Hematopoietic multipotent progenitor cell (in vitro differentiated cells): ENCODE results near the gene PLEKHA1. TPM values are rescaled to one million over a fixed set of nuclear protein-coding genes. Genes with fewer than 3 reads are reported as not detected.

Experiments
- DNase-seq, 3 donors: peaks; one replicate each; pipeline ENCODE4 v3.0.0-alpha.2; 2011 to 2015; ENCODE audit warnings: low read depth in 2 of 3, low spot score in 2 of 3
- small RNA-seq: library from RNA; depleted of rRNA; stranded (forward); fragments of <200 nt; gene quantifications from one replicate; pipeline ENCODE3, GENCODE V24; 2012
- total RNA-seq: library from RNA; depleted of rRNA; stranded (reverse); fragments of >200 nt; gene quantifications from one replicate; pipeline ENCODE4 v1.2.3, GENCODE V29; 2012

Gene PLEKHA1
- total RNA-seq, 1 donor = 3.0 TPM

DNA sequence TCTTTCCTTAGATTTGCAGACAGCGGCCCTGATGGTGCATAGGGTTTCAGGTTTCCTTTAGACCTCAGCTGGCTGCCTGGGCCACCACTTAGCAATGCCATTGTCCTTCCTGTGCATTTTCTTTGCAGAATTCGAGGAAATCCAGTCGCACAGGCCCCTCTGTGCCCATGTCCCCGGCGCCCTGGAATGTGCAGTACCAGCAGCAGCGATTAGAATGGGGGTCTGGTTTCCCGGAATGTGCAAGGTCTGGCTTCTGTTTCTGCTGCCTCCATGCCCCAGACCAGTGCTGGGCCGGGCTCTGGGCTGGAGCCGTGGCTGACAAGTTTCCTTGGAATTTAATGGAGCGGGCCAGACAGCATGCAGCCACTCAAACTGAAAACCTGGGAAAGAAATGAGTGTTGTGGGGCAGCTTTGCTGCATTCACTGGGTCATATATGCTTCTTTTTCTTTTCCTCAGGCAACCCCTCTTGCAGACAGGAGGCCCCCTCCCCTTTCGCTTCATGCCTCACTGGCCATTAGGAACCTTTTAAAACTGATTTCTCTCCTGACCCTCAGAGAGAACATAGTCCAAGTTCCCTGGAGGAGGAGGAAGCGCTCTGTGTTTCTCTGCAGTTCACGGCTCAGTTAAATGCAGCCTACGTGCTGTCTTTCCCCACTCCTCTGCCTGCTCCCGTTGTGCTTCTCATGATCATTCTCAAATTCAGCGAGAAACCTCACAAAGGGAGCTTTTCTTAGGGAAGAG is 101.3 kb downstream of the PLEKHA1 start:
- DNase-seq = no peak

DNA sequence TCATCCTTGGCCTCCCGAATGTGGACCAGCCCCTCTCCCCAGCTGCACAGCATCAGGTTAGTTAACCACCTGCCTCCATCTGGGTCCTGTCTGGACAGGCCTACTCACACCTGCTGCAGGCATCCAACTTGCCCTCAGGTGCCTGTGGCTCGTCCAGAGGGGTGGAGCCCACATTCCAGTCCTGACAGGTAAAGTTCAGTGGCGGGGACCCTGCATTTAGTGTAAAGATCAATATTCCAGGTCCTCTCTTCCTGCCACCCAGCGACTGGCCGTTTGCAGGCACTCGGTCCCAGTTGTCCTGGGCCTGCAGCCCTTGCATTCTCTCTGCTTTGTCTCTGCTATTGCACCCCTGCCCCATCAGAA is 101.8 kb downstream of the PLEKHA1 start:
- no peak for DNase-seq

DNA sequence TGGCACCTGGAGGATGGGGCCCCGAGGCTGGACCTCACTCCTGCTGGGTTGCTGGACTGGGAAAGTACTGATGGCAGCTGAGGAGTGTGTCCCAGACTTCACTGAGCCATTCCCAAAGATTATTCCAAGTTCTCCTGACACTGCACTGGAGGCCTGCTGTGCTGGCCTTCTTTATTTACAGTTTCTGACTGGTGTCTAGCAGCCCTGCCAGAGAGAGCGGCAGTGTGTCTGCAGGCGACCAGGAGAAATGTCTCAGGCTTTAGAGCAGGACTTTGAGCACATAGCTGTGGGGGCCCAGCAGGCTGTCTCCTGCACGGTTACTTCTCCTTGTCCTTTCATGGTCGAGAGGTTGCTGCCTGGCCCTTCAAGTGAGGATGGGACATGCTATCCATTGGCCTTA is 102.9 kb downstream of the PLEKHA1 start:
- DNase-seq = no peak

DNA sequence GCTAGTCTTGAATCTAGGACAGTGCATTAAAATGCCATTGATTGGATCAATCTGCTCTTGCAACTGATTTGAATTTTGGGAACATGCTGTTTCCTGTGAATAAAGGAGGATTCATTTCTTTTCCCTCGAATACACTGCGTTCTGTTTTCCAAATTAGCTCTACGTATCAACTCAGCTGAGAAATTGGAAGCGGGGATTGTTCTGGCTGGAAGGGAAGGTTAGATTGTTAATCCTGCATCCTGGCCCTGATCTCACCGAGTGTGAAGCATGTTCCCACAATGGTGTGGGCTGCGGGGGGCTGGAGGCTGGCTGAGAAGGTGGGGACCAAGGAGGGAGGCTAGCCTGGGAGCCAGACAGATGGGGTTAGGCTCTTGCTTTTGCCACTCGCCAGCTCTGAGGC is 104.5 kb downstream of the PLEKHA1 start:
- no peak for DNase-seq

DNA sequence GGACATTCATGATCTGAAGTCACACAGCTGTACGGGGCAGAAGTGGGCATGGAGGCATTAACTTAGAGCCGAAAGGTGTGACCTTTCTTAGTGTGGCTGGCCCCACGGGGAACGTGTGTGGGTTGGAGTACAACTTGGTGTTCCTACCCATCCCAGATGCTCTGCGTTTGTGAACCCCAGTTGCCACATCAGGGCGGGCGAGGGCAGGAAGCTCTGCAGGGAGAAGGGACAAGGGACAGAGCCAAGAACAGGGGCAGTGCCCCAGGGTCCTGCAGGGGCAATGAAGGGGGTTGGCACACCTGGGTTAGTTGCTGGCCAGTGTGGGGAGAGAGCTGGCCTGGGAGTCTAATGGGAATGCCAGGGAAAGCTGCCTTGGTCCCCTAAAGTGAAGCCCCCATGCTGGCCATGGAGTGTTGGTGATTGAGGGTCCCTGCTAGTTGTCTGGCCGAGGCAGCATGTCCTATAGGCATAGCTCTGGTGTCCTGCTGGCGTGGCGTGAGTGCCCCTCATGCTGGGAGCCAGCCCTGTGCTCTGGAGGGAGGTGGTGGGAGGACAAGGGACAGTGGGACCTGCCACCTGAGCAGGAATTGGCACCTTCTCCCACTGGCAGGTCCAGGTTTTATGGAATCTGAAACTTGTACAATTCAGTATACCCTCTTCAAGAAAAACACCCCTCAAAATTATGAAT is 105.8 kb downstream of the PLEKHA1 start:
- DNase-seq = no peak

DNA sequence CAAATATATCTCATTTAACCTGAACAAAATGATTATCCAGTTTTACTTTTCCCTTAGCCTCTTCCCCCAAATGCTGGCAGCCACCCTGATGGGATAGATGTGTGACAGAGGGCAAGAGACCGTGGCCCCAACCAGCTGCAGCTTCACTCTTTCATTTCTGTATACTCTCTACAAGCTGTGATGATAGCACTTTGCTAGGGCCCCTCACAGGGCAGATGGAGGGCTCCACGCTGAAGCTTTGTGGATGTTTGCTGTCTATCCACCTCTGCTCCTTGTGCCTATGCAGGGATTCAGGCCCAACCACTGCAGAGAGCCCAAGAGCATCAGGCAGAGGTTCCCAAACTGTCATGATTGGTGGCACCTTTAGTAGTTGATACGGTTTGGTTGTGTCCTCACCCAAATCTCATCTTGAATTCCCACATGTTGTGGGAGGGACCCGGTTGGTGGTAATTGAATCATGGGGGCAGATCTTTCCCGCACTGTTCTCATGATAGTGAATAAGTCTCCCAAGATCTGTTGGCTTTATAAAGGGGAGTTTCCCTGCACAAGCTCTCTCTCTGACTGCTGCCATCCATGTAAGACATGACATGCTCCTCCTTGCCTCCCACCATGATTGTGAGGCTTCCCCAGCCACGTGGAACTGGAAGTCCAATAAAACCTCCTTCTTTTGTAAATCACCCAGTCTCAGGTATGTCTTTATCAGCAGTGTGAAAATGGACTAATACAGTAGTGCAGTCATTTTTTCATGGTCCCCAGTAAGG is 107.0 kb downstream of the PLEKHA1 start:
- no peak for DNase-seq

Small RNAs within 50 kb of the gene (small RNA-seq; reads per million reads assigned to genes)
- gene MIR3941 (0.47 reads per million), gene RNU6-728P (not detected)

Other genes with a start within 250 kb of the PLEKHA1 start
- not detected for gene BTBD16, start 103.4 kb upstream of the PLEKHA1 start, total RNA-seq
- not detected for gene ARMS2, start 79.9 kb downstream of the PLEKHA1 start, total RNA-seq
- under 0.01 TPM for gene HTRA1, start 86.8 kb downstream of the PLEKHA1 start, total RNA-seq
- under 0.01 TPM for gene DMBT1, start 186.0 kb downstream of the PLEKHA1 start, total RNA-seq